NCI-H1417 treated with DMSO at 0.1 percent for 48 hours (cell line): ENCODE data around the gene STMN3.

Source experiments
- DNase-seq: peaks from one replicate; lab custom pipeline; 2025; lab: John Stamatoyannopoulos, UW

Gene STMN3

DNA sequence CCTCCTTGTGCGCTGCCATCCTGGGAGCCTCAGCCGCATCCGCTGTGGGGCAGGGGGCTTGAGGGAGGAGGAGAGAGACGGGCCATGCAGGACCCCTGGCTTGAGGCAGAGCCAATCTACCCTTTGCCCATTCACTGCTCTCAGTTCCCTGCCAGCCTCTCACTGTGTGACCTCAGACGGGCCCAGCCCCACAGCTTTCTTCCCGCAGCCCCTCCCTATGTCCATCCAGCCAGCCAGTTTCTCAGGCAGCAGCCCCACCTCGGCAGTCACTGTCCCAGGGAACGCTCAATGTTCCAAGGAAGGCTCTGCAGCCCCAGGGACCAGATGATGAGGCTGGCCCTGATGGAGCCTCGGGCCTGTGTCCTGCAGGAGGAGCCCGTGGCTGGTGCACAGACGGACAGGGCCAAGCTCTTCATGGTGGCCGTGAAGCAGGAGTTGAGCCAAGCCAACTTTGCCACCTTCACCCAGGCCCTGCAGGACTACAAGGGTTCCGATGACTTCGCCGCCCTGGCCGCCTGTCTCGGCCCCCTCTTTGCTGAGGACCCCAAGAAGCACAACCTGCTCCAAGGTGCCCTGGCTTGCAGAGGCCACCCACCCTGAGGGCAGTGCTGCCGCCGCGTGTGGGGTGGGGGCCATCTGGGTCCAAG is 39.3 kb upstream of the STMN3 start:
- DNase-seq = no peak

DNA sequence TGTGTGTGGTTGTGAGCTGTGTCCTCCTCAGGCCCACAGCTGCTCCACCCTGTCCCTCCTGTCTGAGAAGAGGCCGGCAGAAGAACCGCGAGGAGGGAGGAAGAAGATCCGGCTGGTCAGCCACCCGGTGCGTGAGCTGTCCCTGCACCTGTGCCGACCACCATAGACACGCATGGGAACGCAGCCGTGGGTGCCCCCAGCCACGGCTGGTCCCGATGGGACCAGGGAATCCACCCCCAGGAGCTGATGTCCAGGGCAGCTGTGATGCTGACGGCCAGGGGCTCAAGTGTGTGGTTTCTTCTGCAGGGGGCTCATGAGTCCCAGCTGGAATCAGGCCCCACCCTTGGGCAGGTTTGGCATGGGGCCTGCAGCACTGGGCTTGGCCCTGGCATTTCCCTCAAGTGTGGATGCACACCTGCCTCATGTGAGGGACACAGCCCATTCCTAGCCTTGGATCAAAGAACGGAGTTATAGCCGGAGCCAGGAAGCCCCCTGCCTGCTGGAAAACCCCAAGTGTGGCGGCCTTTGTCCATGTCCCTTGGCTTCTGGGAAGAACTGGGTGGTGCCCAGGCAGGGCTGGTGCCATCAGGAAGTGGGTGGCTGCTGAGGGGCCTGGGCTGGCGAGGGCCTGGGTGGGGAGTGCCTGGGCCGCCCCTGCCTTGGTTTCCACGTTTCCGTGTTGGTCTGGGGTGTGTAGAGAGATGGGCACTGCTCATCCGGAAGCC is 38.6 kb upstream of the STMN3 start:
- DNase-seq = no peak

DNA sequence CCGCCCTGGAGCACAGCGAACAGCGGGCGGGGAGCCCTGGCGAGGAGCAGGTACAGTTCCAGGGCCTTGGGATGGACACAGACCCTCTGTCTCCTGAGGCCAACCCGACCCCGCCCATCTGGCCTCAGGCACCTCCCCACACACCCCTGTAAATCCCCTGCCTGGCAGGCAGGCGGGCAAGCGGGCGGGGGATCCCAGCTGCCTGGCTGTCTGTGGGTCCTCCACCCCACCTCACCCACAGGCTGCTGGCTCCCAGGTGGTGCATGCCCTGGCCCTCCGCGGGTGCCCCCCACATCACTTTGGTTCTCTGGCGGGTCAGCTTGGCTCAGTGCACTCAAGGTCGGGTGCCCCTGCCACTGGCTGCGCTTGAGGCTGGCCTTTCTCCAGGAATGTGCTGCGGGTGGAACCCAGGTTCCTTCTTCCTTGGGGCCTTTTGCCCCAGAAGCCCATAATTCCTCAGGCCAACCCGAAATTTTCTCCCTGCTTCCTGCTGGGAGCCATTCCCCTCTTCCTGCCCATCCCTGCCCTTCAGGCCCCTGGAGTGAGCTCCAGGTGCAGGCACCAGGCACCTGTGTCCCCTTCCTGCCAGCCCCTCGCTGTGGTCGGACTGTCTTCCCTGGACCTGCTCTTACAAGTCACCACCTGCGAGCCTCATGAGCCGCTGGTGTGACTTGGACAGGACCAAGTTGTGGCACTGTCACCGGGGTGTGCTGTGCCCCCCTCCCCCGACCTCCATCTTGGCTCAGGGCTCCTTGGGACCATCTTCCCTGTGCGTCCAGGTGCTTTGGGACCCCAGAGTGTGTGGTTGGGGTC is 37.9 kb upstream of the STMN3 start:
- no peak for DNase-seq

DNA sequence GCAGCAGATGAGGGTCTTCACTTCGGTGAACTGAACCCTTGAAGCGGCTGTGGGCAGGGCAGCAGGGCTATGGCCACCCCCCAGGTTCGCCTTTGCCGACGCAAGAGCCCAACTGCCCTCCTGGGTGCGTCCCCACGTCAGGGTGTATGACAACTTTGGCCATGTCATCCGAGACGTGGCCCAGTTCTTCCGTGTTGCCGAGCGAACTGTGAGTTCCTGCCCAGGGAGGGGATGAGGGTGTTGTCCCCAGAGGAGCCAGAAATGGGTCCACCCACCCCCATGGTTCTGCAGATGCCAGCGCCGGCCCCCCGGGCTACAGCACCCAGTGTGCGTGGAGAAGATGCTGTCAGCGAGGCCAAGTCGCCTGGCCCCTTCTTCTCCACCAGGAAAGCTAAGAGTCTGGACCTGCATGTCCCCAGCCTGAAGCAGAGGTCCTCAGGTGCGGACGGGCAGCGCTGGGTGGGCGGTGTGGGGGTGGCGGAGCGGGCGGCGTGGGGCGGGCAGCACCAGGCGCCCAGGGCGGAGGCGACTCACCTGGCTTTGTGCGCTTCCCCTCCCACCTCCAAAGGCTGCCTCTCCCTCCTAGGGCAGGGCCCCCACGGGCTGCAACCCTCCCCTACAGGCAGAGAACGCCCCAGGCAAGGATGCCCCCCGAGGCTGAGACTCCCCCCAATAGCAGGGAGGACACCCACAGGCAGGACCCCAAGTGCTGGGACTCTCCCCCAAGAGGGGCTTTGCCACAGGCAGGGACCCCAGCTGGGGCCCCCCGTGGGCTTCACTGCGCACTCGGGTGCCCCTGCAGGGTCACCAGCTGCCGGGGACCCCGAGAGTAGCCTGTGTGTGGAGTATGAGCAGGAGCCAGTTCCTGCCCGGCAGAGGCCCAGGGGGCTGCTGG is 37.0 kb upstream of the STMN3 start:
- DNase-seq = no peak

DNA sequence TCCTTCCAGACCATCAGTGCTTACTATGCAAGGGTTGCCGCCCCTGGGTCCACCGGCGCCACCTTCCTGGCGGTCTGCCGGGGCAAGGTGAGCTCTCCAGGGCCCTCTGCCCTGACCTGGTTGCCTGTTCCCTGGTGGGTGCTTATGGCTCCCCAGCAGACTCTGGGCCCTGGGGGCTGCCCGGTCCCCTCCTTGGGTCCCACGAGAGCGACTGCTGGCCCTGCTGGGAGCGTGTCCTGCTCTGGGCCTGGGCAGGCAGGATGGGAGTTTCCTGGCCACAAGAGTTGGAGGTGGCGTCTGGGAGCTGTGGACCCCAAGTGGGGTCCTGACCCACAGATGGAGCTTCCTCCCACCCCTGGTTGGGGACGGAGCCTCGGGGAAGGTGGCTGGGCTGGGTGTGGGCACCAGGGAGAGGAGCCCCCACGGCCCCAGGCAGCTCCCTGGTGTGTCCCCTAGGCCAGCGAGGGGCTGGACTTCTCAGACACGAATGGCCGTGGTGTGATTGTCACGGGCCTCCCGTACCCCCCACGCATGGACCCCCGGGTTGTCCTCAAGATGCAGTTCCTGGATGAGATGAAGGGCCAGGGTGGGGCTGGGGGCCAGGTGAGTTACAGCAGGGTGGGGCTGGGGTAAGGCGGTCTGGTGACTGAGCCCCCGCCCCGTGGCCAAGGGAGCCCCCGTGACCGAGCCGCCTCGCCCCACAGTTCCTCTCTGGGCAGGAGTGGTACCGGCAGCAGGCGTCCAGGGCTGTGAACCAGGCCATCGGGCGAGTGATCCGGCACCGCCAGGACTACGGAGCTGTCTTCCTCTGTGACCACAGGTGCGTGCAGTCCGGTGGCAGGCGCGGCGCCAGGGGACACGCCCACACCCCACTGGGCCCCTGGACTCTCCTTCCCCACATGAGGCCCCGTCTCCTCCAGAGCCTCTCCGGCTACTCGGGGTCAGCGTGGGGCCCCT is 36.1 kb upstream of the STMN3 start:
- no peak for DNase-seq

DNA sequence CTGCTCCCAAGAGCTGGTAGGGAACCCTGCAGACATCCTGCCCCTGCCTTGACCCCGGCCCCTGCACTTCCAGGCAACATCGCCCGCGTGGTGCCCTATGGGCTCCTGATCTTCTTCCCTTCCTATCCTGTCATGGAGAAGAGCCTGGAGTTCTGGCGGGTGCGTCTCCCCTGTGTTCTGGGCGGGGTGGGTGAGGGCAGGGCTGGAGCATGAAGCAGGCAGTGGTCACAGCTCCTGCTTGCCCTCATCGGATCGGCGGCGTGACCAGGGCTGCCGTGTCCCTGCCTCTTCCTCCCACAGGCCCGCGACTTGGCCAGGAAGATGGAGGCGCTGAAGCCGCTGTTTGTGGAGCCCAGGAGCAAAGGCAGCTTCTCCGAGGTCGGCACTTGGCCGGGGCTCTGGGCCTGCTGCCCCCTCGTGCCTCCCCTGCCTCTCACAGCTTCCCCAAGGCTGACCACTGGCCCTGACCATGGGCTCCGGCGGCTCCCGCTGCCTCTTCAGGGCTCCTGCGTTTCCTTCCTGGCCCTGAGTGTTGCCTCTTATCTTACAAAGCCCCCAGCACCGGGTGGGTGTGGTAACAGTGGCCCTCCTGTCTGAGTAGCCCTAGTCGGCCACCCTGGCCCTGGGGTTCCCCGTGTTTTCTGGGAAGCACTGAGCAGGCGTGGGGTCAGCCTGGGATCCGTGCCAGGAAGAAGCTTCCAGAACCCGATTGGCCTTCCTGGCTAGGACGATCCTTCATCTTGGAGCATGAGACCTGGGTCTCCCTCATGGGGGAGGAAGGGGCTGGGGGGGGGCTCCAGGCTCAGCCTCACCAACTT is 35.2 kb upstream of the STMN3 start:
- no peak for DNase-seq

DNA sequence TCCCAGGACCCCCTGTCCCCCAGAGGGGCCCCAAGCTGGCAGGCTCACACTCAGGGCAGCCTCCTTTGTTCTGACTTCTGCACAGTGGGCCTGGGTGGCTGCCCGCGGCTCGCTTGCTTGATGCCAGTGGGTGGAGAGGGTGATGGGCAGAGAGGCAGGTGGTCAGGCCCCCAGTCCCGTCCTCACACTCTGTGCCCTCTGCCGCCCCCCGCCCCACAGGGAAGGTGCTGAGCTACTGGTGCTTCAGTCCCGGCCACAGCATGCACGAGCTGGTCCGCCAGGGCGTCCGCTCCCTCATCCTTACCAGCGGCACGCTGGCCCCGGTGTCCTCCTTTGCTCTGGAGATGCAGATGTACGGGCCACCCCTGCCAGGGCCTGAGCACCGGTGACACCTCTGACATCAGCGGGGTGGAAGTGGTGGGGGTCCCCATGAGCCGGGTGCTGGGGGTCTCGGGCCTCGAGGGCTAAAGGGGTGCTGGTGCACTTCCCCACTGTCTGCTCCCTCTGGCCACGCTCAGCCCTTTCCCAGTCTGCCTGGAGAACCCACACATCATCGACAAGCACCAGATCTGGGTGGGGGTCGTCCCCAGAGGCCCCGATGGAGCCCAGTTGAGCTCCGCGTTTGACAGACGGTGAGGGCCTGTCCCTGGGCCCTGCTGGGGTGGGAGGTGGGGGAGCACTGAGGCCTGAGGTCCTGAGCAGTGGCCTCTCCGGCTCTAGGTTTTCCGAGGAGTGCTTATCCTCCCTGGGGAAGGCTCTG is 34.4 kb upstream of the STMN3 start:
- DNase-seq = no peak

DNA sequence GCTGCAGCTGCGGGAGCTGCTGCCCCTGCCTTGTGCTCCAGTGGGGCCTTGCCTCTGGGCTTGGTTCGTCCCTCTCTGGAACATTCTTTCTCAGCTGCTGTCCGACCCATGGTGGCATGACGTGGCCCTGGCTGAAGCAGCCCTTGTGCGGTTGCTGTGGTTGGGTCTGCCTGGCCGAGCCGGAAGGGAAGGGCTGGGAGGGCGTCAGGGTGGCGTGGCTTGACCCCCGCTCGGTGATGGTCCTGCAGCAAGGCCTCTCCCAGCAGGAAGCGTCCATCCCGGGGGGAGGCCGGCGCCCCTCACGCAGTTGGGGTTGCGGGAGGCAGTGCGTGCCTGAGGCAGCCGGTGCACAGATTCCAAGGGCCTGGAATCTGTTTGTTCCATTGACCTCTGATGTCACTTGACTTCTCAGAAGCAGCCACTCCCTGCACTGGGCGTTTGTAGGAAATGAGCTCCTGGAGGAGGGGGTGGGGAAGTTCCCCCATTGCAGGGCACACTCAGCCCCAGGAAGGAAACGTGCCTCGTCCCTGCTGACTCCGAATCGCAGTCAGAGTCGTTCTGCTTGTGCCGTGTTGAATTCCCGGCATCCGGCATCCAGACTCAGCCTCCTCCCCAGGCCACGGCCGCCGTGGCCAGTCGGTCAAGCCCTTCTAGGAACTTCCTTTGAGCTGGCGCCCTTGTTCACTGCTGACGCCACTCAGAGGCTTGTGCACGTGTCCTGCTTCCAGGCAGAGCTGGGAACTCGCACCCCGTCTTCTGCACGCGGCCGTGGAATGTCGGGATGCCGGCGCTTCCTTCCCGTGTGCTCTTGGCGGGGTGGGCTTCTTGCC is 33.5 kb upstream of the STMN3 start:
- DNase-seq = no peak

DNA sequence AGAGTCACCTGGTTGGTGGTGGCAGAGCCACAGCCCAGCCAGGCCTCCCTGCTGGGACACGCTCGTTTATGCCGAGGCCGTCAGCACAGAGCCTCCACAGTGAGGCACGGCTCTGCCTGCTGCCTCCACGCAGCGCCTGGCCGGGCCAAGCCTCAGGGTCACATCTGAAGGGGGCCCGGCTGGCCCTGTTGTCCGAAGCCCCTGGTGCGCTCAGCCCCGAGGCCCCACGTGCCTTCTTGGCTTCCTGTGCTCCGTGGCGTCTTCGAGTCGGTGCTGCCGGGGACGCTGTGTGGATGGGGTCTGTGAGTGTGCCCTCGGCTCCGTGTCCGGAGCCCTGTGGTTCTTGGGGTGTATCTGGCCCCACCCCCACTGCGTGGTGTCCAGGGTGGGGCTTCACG is 32.9 kb upstream of the STMN3 start:
- DNase-seq = no peak

DNA sequence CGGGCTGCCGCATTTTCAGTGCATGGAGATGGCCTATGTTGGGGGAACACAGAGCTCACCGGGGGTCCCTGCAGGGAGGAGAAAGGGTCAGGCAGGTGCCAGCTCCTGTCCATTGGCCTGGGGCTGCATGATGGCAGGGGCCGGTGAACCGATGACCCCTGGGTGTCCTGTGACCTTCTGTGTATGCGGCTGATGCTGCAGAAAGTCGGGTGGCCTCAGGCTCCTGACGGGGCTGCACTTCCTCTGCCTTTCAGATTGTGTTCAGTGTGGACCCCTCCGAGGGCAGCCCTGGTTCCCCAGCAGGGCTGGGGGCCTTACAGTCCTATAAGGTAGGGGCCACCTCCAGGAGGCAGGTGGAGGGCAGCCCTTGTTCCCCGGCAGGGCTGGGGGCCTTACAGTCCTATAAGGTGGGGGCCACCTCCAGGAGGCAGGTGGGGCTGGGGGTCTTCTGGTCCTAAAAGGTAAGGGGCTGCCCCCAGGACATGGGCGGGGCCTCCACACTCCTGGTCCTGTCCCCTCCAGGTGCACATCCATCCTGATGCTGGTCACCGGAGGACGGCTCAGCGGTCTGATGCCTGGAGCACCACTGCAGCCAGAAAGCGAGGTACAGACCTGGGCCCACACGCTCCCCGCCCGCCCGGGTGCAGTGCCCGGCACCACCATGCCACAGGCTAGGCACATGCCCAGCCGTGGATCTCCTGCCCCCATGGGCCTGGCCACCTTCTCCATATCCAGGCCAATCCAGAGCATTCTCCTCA is 32.2 kb upstream of the STMN3 start:
- no peak for DNase-seq

DNA sequence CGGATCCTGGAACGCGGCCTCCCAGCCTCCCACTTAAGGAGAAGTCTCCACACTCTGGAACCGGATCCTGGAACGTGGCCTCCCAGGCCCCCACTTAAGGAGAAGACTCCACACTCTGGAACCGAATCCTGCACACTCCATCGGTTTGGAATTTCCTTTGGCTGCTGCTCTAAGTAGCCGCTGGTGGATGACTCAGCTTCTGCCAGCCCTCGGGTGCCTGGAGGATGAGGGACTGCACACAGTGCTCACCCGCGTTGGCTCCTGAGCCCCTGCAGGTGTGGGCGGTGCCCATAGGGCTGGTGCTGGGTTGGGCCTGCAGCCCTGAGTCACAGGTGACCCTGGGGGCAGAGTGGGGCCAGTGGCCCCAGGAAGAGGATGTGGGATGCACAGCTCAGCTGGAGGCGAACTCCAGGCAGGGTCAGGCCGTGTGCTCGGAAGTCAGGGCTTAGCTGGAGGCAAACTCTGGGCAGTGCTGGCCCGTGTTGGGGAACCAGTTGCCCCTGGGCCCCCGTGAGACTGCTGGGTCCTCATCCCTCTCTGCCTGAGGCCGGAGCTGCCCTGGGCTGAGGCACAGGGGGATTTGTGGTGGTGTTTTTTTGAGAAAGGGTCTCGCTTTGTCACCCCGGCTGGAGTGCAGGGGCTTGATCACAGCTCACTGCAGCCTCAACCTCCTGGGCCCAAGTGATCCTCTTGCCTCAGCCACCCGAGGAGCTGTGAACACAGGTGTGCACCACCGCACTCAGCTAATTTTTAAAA is 29.3 kb upstream of the STMN3 start:
- no peak for DNase-seq

DNA sequence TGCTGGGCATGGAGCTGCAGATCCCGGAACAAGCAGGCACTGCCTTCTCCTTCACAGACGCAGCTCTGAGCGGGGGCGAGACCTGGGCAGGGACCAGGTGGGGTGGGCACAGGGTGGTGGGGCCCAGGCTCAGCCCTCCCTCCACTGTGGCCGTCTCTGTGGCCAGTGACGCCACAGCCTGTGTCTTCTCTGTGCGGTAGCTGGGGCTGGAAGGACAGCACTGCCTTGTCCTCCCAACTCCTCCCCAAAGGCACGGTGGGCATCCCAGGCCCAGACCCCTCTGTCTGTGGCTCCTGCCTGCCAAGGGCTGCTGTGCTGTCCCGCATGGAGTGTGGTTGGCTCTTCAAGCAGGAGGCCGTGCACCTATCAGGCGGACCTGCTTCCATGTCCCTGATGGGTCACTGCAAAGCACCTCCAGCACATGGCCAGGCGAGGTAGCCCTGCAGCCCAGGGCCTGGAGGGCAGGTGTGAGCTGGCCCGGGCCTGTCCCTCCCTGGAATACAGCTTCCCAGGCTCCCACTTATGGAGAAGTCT is 28.5 kb upstream of the STMN3 start:
- DNase-seq = no peak

DNA sequence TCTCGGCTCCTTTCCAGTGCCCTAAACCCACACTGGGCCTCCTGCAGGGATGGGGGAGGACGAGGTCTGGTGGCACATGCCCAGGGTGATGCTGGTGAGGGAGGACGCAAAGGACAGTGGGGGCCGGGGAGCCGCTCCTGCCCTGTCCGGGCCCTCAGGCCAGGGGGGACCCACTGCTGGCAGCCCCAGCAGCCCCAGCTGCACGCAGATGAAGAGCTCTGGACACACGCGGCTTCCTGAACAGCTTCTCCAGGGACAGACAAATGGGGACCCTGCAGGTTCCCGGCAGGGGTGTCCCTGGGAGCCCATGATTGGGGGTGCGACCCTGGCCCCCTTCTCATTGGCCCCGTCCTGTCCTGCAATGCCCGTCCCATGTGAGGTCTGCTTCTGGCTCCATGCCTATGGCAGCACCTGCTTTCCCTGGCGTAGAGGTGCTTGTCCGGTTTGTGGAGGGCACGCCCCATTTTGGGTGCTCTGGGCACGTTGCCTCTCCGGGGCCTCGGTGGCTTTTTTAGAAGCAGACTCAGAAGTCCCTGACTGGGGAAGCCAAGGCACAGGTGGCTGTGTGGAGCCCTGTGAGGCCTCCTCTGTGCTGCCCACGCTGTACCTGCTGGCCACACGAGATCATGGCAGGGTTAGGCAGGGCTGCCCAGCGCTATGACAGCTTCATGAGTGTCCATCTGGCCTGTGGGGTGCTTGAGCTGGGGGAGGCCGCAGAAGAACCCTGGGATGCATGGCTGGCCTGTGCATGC is 27.8 kb upstream of the STMN3 start:
- no peak for DNase-seq

DNA sequence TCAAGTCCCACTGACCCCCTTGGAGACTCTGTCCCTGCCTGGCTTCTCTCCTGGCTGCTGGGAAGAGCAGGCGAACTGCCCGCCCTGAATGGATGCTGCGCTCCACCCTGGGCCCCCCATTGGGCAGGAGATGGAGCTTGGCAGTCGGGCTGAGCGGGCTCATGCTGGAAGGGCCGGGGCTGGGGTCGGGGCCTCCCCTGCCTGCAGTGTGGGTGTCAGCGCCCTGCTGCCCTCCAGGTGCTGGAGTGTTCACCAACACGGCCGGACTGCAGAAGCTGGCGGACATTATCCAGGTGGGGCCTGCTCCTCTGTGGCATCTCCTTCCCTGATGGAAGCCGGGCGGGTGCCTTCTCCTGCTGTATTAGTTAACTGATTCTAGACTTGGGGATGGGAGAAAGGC is 27.2 kb upstream of the STMN3 start:
- DNase-seq = no peak

DNA sequence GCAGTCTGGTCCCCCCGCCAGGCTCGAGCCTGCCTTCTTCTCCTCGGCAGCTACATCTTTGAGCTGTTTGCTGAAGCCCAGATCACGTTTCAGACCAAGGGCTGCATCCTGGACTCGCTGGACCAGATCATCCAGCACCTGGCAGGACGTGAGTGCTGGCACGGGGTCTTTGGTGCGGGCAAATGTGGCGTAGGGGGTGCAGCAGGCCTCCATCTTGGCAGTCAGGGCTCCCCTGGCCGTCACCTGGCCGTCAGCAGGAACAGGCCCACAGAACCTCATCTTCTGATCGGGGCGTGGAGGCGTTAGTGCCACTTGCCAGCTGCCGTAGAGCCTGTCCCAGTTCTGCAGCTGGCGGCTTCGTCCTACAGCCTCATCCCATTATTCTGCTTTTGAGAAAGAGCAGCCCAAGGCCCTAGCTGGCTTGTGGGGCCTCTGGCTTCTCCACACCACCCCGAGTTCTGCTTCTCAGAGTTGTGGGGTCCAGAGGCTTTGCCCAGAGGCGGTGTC is 26.6 kb upstream of the STMN3 start:
- DNase-seq = no peak
